Medulla oblongata (tissue), 1 donor: Measurements from ENCODE around the gene HSD11B2.

Experiments
- DNase-seq: peaks from one replicate; pipeline ENCODE4 v3.0.0-alpha.2; 2015; ENCODE audit errors: extremely low spot score

Gene HSD11B2

GRCh38 chr16:67396159-67397035 is 34.5 kb upstream of the HSD11B2 start:
- DNase-seq, result no peak

GRCh38 chr16:67397036-67397801 is 33.7 kb upstream of the HSD11B2 start:
- no peak for DNase-seq

GRCh38 chr16:67397812-67398545 is 32.9 kb upstream of the HSD11B2 start:
- no peak for DNase-seq

- DNase-seq, result no peak
These were observed 32.2 kb upstream of the HSD11B2 start for GRCh38 chr16:67398546-67399217.

GRCh38 chr16:67399218-67399733 is 31.6 kb upstream of the HSD11B2 start:
- peak; percentile 52 for DNase-seq

GRCh38 chr16:67399749-67400704 is 30.9 kb upstream of the HSD11B2 start:
- DNase-seq, result no peak

DNA sequence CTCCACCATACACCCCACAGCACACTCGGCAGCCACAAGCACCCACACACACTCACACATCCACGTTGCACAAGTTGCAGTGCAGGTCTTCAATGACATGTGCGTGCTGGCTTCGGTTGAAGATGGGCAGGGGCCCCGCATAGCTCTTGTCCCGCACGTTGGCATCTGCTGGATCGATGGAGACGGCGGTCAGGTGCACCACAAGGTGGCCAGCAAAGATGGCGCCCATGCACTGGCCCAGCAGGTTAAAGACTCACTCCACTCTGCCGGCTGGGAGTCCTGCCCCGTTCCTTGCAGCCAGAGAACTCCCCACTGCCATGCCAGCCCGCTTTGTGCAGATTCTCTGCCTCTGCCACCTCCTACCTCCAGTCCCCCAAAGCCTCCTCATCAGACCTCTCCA is 30.0 kb upstream of the HSD11B2 start:
- DNase-seq, result no peak

- DNase-seq, result no peak
These were observed 26.9 kb upstream of the HSD11B2 start for GRCh38 chr16:67403976-67404555.

DNA sequence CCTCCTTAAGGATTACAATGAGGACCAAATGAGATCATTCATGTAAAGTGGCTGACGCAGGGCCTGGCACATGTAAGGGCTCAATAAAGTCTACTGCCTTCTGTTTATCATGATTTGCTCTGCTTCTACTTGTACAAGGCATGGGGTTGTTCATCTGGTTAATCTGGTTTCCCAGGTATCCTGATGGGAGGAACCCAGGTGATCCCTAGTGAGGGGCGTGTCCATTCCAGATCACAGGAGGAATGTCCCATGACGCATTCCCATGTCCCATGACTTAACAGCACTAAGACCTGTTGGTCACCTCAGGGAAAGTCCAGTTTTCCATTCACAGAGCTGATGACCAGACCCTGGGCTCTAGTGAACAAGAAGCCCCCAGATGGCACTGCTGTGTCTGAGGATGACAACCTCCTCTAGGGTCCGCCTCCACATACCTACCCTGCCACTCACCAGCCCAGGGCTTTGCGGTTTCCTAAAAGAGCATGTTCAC is 26.1 kb upstream of the HSD11B2 start:
- DNase-seq, result no peak

DNA sequence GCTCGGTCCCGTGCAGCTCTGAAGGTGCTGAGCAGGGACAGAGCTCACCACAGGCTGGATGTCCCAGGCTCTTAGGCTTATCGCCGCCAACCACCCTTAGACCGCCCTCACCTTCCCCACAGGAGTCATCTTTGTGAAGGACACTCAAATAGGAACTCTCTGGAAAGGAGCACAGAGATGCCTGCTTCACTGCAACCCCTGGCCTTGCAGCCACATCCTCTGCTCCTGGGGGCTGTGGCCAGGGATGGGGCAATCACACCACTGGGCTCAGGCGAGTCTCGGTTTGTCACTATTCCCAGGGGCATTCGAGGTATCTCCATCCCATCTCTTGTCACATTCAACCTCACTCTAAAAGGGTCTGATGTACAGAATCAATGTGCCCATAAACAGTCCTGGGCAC is 25.6 kb upstream of the HSD11B2 start:
- no peak for DNase-seq

DNA sequence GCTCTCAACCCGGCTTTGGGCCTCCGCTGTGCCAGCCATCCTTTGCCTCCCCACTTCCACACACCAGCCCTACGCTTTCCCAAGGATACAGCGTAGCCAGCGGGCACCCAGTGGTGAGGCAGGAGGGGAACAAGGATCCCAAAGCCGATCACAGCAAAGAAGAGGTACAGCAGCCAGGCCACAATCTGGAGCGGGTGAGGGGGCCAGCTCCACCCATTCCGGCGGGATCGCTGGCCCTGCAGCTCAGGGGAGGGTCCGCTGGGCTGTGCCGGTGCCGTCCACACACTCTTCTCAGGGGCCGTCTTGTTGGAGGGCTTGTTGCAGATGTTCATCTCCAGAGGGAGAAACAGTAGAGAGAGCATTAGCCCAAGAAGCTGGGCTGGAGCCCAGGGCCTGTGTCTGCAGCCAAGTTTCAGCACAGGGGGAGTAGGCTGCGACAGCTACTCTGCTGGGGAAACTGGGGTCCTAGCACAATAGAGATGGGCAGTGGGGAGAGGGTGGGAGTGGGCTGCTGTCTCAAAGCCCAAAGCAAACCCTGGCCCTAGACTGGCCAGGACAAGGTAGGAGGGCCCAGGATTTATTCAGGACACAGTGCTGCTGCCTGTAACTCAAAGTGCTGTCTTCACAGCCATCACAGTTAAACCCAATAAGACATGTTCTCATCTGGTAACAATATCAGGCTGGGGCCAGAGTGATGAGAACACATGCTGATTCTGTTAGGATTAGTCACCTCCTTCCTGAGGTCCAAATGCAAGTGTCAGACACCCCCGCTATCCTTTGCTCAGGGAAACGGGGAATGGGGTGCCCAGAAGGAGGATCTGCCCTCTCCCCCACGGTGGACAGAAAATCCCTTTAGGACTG is 24.6 kb upstream of the HSD11B2 start:
- no peak for DNase-seq

- DNase-seq, result no peak
These were observed 23.6 kb upstream of the HSD11B2 start for GRCh38 chr16:67407176-67407787.

DNA sequence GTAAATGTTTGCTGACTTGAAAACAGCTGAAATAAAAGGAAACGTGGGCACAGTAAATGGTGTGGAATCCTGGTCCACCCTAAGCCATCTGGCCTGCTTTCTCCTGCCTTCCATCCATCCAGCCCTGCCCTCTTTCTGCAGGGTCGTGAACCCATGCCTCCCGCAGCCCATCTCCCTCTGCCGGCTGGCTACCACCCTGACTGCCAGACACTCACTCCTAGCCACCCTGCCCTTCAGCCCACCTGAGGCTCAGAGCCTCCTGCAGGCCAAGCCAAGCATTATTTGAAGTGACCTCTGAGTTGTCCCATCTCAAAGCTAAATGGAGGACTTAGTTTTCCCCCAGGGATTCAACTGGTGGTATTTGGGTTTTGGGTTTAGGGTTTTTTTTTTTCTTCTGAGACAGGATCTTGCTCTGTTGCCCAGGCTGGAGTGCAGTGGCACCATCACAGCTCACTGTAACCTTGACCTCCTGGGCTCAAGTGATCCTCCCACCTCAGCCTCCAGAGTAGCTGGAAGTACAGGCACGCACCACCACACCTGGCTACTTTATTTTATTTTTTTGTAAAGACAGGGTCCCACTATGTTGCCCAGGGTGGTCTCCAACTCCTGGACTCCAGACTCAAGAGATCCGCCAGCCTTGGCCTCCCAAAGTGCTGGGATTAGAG is 23.0 kb upstream of the HSD11B2 start:
- DNase-seq, result no peak

GRCh38 chr16:67409631-67410030 is 21.3 kb upstream of the HSD11B2 start:
- no peak for DNase-seq

- DNase-seq, result no peak
These were observed 19.6 kb upstream of the HSD11B2 start for GRCh38 chr16:67411339-67411738.

DNA sequence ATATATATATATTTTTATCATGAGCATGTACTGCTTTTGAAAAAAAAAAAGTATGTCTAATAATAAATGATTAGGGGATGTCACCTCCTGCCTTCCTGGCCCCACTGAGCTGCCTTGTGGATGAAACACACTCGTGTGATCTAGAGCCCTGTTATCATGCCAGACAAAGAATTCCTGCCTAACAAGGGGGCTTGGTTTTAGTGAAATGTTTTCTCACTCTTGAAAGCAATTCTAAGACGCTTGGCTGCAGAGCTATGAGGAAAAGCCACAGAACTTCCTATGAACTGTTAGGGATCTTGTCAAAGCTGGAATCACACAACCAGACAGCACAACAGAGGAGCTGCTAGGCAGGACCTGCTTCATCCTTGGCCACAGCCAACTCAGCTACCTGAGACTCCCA is 18.6 kb upstream of the HSD11B2 start:
- no peak for DNase-seq

DNA sequence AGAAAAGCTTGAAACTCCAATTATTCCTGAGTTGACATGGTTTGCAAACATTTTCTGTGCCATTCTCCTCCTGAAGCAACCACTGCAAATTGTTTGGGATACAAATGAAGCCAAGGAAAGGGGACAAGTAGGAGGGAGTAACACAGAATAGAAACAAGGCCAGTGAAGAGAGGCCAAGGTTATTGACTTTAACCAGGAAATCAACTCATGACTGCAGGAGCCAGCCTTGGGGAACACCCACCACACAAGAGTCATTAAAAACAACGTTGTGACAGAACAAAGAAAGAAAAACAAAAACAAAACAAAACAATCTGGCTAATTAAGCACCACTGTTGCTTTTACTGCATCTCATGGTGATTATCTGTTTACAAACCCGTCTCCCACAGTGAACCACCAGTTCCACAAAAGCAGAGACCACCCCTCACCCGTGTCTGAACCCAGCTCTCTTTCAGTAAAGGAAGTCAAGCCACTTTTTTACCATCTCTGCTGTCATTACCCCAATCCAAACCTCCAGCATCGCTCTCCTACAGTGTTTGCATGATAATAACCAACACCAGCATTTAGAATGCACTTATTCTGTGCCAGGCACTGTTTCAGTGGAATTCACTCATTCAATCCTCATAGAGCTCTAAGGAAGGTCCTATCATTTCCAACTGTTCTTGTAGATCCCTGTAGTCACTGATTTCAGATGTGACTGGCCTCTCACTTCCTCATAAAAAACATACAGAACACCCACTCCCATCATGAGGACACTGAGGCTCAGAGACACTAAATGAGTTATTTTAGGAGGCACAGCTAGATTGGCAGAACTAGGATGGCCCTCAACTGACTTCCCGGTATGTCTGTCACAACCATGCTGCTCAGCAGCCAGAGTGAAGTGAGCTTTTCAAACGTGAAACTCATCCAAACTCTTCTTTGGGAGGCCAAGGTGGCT is 16.7 kb upstream of the HSD11B2 start:
- peak; percentile 28 for DNase-seq
